Ovary (tissue), 3 donors: ENCODE data around the gene NRSN2.

Experiments
- CTCF ChIP-seq, 3 donors: fragments of 450-650 bp in 2 of 3; fragments of 200-600 bp in 1 of 3; IDR thresholded peaks; one replicate each; pipeline versions ENCODE4 v1.5.1 to v1.8.0; 2016 to 2022; ENCODE audit warnings: antibody characterized with exemption in 3 of 3, mild to moderate bottlenecking in 1 of 3
- EP300 ChIP-seq: sonication (generic); formaldehyde crosslinking; IDR thresholded peaks from one replicate; pipeline ENCODE4 v1.6.1; 2017; ENCODE audit warnings: antibody characterized with exemption
- POLR2A ChIP-seq: fragments of 450-650 bp; IDR thresholded peaks from one replicate; pipeline ENCODE4 v1.6.1; 2017; ENCODE audit warnings: antibody characterized with exemption, mild to moderate bottlenecking, moderate library complexity
- donor health status: DM: no; HTN: no; CAD: no.

DNA sequence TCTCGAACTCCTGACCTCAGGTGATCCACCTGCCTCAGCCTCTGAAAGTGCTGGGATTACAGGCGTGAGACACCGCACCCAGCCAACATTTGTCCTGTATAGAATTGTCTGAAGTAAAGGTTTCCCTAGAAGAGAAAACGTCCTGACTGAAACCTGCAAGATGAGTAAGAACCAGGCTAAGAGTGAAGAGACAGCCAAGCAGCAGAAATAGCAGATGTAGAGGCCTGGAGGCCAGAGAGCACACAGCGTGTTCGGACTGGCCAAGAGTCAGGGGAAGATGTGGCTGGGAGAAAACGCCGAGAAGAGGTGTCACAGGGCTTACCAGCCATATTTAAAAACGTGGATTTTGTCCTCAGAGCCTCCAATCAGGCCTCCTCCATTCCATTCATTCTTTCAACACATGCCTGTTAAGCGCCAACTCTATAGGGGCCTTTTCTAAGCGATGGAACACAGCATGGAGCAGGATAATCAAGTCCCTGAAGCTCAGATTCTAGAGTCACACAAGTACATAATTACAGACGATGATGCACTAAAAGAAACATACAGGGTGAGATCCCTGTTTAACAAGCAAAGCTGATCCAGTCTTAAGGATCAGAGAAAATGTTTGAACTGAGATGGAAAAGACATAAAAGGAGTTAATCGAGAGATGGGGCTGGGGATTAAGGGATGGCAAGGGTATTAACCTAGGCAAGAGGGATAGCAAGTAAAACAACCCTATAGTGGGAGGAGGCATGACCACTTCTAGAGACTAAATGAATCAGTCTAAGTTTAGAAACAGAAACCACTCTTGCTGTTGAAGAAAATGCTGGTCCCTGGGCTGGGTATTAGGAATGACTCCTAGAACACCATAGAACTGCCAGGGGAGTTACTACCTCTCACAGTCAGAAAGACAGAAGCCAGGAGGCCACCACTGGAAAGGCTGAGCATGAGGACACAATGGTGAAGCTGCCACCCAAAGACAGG, 44.7 kb upstream of the NRSN2 start:
- TF ChIP-seq CTCF (IDR thresholded peaks at IDR 0.05) (no peak), POLR2A (no peak), EP300 (no peak)
